HG02885 (cell line): Measurements from ENCODE around the gene VSTM5.
"Not testable (repeated sequence)": the region's sequence is repeated elsewhere in the genome, so short reads cannot be mapped to it uniquely, and the experiment has no call there.

Source experiments
- ATAC-seq: cut with Tn5 transposase; IDR thresholded peaks from one replicate; pipeline ENCODE4 v1.9.1; 2021; ENCODE audit warnings: mild to moderate bottlenecking; ENCODE audit not compliant: unreplicated experiment, poor library complexity

VSTM5 gene

GRCh38 chr11:93801366-93801765, 49.1 kb downstream of the VSTM5 start:
- no peak for ATAC-seq

- no peak for ATAC-seq
These were observed 53.8 kb downstream of the VSTM5 start for GRCh38 chr11:93796441-93797231.

GRCh38 chr11:93791493-93791892, 58.9 kb downstream of the VSTM5 start:
- no peak for ATAC-seq

- peak; percentile 32 for ATAC-seq
These were observed 65.5 kb downstream of the VSTM5 start for GRCh38 chr11:93784935-93785360.

- ATAC-seq = peak; percentile 97
These were observed 66.1 kb downstream of the VSTM5 start, which contains the start of gene MED17 for GRCh38 chr11:93784145-93784934. Gene MED17 (plus strand): TSS chr11:93784282. CDS start chr11:93784514, 232 bp downstream.

- ATAC-seq = peak; percentile 51
These were observed 66.7 kb downstream of the VSTM5 start for GRCh38 chr11:93783765-93784144.

GRCh38 chr11:93783362-93783761, 67.1 kb downstream of the VSTM5 start:
- no peak for ATAC-seq

GRCh38 chr11:93775289-93775688, 75.1 kb downstream of the VSTM5 start:
- ATAC-seq = no peak

GRCh38 chr11:93774560-93774959, 75.9 kb downstream of the VSTM5 start:
- not testable (repeated sequence) for ATAC-seq

- no peak for ATAC-seq
These were observed 76.7 kb downstream of the VSTM5 start for GRCh38 chr11:93773601-93774200.

GRCh38 chr11:93773045-93773477, 77.4 kb downstream of the VSTM5 start:
- ATAC-seq = no peak

- ATAC-seq = no peak
These were observed 78.3 kb downstream of the VSTM5 start for GRCh38 chr11:93772123-93772522.

- no peak for ATAC-seq
These were observed 80.3 kb downstream of the VSTM5 start for GRCh38 chr11:93770160-93770559.
